22Rv1 (cell line): ENCODE results near the gene DNAJC19.

Source experiments
- H3K27ac ChIP-seq: fragments of 450-650 bp; 2 replicates; pipeline ENCODE4 v1.5.1; 2017
- ZFX ChIP-seq: fragments of 450-650 bp; IDR thresholded peaks from 2 replicates; pipeline ENCODE4 v1.6.1; 2017; ENCODE audit warnings: antibody characterized with exemption, borderline replicate concordance
- TF ChIP-seq, protein P1 (sequence below): fragments of 450-650 bp; IDR thresholded peaks from 2 replicates; pipeline ENCODE4 v1.5.1; 2017; ENCODE audit warnings: mild to moderate bottlenecking

The DNAJC19 gene

DNA sequence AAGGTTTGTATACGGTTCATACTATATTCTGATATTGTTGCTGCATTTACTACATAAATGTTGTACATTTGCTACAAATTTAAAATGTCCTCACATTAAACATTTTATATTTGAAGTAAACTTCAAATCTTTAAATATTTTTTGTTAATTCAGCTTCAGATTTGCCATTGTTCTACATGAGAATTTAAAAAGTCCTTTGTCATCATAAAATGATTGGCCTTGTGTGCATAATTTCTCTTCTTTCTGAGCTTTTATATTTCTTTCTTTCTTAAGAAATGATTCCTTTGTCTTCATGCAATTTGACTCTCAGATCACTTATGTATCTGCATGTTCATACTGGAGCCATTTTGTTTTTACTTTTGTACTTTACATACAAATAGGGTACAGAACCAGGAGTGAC, 28.0 kb downstream of the DNAJC19 start:
- TF ChIP-seq, protein P1, sequence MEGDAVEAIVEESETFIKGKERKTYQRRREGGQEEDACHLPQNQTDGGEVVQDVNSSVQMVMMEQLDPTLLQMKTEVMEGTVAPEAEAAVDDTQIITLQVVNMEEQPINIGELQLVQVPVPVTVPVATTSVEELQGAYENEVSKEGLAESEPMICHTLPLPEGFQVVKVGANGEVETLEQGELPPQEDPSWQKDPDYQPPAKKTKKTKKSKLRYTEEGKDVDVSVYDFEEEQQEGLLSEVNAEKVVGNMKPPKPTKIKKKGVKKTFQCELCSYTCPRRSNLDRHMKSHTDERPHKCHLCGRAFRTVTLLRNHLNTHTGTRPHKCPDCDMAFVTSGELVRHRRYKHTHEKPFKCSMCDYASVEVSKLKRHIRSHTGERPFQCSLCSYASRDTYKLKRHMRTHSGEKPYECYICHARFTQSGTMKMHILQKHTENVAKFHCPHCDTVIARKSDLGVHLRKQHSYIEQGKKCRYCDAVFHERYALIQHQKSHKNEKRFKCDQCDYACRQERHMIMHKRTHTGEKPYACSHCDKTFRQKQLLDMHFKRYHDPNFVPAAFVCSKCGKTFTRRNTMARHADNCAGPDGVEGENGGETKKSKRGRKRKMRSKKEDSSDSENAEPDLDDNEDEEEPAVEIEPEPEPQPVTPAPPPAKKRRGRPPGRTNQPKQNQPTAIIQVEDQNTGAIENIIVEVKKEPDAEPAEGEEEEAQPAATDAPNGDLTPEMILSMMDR = no peak
- TF ChIP-seq ZFX = no peak

DNA sequence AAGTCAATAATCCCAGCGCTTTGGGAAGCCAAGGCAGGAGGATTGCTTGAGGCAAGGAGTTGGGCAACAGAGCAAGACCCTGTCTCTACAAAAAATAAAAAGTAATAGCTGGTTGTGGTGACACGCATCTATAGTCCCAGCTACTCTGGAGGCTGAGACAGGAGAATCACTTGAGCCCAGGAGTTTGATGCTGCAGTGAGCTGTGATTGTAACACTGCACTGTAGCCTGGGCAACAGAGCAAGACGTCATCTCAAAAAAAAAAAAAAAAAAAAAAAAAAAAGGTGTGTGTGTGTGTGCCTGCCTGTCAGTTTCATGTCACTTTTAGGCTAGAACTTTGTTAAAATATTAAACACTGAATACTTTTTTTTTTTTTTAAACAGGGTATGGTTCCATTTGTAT, 28.4 kb downstream of the DNAJC19 start:
- TF ChIP-seq, protein P1 = no peak
- no peak for TF ChIP-seq ZFX
- H3K27ac ChIP-seq = no peak overlapping the region

More for the DNA sequence above, 28.0 kb downstream of the DNAJC19 start:
- H3K27ac ChIP-seq = 0 out of 2 replicates have a peak overlapping the region, but pooled peaks have one; percentile 49

DNA sequence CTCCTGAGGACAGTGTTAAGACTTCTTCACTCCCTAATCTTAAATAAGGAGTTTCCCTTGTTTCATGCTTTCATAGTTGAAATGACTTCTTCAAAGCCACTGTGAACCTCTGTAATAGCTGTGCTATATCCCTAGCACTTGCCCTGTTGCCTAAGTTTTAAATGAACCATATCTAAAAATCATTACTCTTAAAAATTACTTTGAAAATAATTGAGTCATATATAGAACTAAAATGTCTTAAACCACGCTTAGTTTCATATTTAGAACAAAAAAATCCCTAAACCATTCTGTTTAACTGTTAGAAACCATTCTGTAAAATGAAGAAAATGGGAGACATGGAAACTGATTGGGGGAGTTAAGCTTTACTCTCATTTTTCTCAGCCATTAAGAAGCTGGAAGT, 29.8 kb downstream of the DNAJC19 start:
- no peak overlapping the region for H3K27ac ChIP-seq
- no peak for TF ChIP-seq ZFX

DNA sequence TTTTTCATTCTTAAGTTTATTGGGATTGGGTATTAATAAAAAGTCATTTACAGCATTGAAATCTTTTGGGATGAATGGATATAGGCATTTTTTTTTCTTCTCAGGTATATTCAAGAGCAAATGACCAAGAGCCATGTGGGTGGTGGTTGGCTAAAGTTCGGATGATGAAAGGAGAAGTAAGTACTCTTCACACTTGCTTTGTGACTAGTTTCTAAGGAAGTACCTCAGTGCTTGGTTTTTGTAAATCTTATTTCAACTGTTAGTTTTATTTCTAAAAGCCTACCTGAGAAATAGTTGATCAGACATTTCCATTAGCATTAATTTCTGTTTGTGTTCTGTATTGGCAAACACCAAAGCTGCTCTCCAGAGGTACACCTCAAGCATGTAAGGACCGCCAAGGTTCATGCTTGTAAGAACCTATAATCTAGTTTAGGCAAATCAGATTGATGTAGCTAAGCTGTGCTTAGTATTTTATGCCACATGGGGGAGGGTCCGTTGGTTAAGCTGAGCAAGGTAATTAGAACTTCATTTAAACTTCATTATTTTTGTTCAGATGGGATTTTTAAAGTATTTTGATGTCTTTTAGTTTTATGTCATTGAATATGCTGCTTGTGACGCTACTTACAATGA, 41.7 kb downstream of the DNAJC19 start:
- TF ChIP-seq, protein P1 = no peak
- no peak for TF ChIP-seq ZFX
- H3K27ac ChIP-seq = no peak overlapping the region

DNA sequence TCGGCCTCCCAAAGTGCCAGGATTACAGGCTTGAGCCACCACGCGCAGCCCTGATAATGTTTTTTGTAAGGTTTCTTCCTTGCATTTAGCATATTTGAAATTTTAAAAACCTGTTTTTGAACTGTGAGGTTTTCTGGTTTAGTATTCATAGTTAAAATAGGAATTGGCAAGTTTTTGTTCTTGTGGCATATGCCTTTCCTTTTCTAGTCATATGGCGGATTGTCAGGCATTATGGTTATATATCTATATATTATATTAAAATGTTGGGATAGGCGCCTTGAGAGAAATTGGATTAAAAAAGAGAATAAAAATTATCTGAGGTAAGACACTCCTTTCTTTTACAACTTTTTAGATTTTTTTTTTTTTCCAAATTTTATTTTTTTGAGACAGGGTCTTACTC, 48.7 kb downstream of the DNAJC19 start:
- no peak for TF ChIP-seq ZFX
- TF ChIP-seq, protein P1 = no peak

DNA sequence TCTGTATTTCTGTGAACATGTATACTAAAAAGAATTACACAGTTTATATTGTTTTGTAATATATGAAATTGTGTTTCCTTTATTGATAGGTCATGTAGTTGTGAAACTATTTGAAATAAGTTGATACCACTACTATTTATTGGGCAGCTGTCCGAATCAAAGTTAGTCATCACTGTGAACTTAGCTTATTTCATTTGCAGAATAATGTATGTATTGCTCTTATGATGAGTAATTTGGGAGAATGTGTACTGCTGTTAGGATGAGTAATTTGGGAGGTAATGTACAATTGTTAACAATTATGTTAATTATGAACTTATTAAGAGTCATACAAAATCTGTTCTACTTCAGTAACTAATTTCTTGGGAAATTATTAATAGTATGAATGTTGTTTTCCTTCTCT, 54.9 kb downstream of the DNAJC19 start:
- H3K27ac ChIP-seq = no peak overlapping the region
- TF ChIP-seq, protein P1 = no peak
- TF ChIP-seq ZFX = no peak

More for the DNA sequence above, 48.7 kb downstream of the DNAJC19 start:
- no peak overlapping the region for H3K27ac ChIP-seq
